GM23248 (cell line): ENCODE results near the gene CD164.

Experiments
- EZH2 ChIP-seq: fragments of 200-600 bp; sonication (generic); IDR thresholded peaks from 2 replicates; pipeline ENCODE4 v1.6.1; 2018; ENCODE audit warnings: antibody characterized with exemption, mild to moderate bottlenecking; ENCODE audit not compliant: insufficient read depth, poor library complexity, severe bottlenecking
- EZH2phosphoT487 ChIP-seq: fragments of 200-600 bp; sonication (generic); IDR thresholded peaks from 2 replicates; pipeline ENCODE4 v1.6.1; 2018; ENCODE audit warnings: antibody characterized with exemption, moderate library complexity, mild to moderate bottlenecking, low read depth; ENCODE audit not compliant: insufficient read depth

DNA sequence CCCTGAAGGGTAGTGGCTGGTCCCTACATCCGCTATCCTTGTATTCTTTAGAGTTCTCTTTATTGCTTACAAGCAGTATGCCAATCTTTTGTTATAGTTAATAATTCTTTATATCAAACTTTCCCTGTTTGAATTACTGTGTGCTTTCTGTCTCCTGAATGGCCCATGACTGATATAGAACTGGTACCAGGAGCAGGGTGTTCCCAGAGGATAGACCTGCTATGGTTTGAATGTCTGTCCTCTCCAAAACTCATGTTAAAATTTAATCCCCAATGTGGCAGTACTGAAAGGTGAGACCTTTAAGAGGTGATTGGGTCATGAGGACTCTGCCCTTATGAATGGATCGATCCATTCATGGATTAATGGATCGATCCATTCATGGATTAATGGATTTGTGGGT is 26.0 kb downstream of the CD164 start:
- TF ChIP-seq EZH2phosphoT487 (no peak), EZH2 (no peak)
